ENCODE measurements around the gene DDO.
"Not testable (repeated sequence)": the region's sequence is repeated elsewhere in the genome, so short reads cannot be mapped to it uniquely, and the experiment has no call there.

Gene DDO

DNA sequence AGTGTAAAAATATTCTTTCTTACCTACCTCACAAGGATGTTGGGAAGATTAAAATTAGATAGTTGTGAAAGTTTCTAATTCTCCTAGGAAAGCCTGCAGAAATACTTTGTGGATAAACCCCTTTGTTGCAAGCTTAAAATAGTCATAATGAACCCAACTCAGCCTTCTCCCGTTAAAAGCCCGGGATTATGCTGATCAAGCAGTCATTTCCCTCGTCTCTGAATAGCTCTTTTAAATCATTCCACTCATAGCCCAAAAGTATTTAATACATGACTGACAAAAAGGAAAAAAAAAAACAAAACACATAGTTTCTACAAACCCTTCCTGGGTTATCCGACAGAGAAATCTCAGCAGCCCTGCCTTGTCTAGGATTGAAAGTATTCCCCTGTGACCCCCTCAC, 46.3 kb downstream of the DDO start:
- DNase-seq (ENCODE audit: low read depth in 1 of 2, low spot score in 1 of 2), result no peak

DNA sequence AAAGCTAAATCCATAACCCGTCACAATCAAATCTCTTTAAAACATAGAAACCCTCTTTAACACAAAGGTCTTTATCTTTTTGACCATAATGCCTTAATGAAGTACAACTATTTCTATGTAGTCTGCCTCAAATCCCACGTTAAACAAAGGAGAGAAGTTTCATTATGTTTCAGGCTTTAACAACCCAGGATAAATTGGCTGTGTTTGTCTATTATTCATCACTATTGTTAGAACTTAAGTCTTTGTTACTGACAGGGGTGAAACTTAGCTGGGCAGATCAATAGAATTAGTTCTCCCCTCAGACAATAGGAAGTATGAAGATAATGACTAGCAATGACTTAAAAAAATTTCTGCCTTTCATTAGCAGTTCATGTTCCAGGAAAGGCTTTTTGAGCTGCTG, 47.1 kb downstream of the DDO start:
- no peak for DNase-seq (ENCODE audit: low read depth in 1 of 2, low spot score in 1 of 2)

DNA sequence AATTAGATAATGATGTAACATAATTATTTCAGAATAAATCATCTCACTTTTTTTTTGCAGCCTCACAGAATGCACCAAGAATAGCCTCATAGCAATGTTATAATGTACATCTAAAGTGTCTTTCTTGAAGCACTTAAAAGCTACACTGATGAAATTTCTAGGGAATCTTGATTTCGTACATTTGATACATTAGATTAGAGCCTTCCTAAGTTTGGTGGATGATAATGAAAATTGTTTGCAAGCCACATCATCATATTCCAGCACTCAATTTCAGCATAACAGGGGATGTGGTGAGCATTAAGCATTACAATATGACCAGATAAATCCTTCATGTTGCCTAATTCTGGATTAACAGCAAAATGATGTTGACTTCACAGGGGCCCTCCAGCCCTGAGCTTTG, 47.5 kb downstream of the DDO start:
- no peak for DNase-seq (ENCODE audit: low read depth in 1 of 2, low spot score in 1 of 2)

DNA sequence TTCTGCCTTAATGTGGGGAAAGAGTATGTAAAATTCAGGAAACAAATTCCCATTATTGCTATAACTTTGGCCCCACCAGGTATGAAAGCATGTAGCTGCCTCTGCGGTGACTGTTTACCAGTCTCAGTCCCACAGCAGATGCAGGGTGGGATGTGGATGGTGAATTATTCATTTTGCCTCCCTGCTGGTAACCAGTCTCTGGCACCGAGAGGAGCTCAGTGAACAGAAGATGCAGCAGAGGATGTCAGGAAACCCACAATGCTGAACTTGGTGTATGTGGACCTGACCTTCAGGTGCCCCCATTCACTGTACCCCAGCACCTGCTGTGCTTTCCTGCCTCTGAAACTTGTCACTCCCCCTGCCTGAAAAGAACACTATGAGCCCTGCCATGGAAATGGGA, 48.4 kb downstream of the DDO start:
- DNase-seq (ENCODE audit: low read depth in 1 of 2, low spot score in 1 of 2), result no peak

DNA sequence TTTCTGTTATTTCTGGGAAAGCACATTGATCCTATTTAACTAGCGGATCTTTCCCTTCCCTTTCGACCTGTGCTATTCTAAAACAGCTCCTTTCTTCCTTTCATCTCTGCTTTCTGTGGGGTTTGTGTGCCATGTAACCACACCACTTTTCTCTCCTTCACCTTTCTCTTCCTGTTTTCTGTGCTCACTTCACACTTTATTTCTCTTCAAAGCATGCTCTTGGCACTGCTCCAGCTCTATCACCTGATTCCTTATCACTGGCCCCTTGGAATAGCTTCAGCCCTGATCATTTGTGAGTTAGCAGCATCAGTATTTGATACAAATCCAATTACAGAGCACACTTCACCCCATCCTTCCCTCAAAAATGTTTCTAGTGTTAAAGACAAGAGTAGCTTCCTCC, 49.1 kb downstream of the DDO start:
- no peak for DNase-seq (ENCODE audit: low read depth in 1 of 2, low spot score in 1 of 2)

DNA sequence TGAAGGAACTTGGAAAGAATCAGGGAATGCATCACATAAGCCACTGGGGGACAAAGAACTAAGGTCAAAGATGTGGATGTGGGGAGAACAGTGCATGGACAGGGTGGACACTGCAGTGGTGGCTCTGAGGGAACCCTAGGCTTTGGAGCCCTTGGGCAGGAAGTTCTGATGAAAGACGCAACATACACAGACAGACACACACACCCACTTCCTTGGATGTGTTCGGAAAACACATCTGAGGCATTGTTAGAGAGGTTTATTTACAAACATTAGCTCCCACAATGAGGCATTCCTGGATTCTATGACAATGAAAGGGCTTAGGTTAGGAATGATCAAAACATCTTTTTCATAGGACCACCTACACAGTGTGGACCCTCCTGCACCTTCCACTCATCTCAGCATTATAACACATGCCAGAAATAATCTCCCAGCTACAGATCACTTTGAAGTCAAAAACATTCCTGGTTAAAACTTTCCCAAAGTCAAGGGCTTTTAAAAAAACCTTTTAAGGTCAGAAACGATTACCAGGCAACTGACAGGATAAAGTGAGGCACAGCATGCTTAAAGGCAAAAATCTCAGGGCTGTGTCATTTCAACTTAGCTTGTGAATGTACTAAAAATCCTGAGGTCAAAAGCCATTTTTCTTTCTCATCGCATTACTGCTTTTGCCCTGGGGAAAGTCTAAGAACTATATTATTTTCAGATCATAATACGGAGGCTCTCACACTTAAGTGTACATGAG, 50.8 kb downstream of the DDO start:
- no peak for DNase-seq (ENCODE audit: low read depth in 1 of 2, low spot score in 1 of 2)

DNA sequence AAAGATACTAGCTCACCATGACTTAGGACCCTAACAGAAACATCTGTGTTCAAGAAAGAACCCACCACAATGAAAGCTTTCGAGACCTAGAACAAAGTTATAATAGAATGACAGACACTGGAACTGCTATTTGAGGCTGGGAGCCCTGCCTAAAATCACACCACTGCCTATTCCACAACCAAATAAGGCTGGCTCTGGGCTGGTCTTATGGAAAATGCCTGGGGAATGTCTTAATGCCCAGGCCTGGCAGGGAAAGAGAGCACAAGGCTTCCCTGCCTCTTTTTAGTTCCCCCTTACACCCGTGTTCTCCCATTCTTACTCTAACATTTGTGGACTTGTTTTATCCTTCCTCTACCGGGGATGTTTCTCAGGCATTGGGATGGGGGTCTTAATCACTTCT, 51.6 kb downstream of the DDO start:
- DNase-seq (ENCODE audit: low read depth in 1 of 2, low spot score in 1 of 2), result no peak

DNA sequence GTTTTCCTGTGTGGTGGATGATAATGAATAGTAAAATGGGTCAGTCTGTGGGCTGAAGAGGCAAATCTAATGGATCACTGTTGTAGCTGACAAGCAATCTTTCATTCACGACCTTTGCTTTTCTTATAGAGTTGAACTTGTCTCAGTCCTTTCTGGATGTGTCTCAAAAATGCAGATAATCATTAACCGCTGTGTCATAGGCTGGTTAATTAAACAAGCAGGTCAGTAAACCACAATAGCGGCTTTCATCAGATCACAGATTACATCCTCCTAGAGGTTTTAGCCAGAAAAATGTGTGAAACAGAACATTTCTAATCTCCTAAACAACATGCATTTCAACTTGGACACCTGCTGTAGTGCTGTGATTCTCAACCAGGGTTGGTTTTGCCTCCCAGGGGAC, 54.7 kb downstream of the DDO start:
- DNase-seq (ENCODE audit: low read depth in 1 of 2, low spot score in 1 of 2), result no peak

DNA sequence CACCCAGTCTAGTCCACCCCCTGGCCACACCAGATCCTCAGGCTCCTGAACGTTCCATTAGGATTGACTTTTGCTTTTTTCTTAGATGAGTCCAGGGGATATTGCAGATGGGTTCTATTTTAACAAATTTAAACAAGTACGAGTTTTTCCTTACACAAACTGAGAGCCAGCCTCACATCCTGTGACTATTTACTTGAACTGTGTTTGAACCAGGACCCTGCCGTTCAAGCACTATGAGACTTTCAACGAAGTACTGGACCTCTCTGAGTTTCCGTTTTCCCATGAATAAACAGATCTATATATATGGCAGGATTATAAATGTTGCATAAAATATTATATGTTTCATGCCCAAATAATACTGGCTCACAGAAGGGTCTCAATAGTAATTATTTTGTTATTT, 55.8 kb downstream of the DDO start:
- no peak for DNase-seq (ENCODE audit: low read depth in 1 of 2, low spot score in 1 of 2)

DNA sequence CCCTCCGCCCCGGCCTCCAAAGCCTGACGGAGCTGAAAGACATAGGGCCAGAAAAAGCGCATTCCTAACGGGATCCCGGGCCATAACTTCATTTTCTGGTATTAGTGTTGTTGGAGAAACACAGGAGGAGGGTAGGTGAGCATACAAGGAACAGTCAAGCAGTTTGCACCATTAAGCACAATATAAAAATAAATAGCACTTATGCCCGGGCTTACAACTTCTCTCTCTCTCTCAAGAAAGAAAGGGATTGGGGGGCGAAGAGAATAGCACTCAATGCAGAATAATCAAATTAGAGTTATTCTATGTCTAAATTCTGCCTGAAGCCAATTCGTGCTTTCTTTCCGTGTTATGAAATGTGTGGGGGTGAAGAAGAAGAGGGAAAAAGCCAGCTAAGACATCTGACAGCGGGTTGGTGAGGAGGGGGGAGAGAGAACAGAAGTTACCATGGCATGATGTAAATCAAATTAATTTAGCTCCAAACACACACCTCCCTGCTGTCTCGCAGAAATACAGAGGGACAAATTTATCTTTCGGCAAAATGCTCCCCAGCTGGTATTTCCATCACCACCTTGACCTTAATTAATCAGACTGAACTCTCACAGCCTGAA, 56.7 kb downstream of the DDO start:
- no peak for DNase-seq (ENCODE audit: low read depth in 1 of 2, low spot score in 1 of 2)

DNA sequence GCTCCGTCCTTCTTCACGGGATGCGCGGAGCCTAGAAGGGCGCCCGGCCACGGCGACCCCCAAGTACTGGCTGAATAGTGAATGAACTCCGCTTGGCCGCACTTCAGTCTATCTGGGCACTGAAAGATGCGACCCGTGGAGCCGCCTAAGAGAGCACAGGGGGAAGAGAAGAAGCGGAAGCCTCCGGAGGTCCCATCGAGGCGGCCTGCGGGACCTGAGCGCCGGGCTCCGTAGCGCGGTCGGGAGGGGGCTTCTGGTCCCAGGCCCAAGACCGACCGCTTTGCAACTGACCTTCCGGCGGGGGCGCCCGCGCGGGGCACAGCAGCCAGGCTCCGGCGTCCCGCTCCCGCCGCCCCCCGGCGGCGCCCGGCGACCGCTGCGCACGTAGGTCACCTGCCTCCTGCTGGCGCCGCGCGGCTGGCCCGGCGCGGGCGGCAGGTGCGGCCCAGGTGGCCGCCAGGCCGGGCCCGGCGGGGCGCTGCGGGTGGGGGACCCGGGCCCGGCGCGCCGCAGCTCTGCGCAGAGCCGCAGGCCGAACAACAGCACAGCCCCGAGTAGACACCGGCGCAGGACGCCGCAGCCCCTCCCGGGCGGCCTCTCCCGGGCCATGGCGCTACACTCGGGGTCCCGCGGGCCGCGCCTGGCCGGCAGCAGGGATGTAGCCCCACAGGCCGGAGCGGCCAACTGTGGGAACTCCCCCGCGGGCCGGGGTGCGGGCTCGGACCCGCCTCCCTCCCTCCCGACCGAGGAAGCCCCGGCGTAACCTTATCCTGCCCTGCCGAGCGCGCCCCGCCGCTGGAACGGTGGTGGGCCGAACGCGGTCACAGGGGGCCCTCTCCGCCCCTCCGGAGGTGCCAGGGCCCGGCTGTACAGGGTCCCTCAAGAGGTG, 57.5 kb downstream of the DDO start, which contains the start of gene METTL24:
Gene METTL24 (minus strand): TSS at position 686 of the 889 bp plus-strand sequence. CDS start 77 bp downstream, at position 609.
- no peak for DNase-seq (ENCODE audit: low read depth in 1 of 2, low spot score in 1 of 2)

DNA sequence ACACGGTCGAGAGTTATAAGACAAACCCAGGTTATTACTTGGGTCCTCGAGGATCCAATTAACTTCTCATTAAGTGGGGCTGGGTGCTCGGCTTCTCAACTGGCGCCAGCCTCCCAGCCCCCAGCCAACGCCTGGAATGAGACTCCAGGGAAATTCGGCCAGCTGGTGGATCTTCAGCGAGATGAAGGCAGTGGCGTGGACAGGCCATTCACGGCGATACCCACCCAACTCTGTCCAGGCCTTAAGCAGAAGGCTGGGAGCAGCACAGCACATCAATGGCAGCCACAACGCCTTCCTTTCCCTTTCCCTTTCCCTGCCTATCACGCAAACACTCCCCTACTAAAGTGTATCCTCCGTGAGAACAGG, 58.1 kb downstream of the DDO start:
- DNase-seq (ENCODE audit: low read depth in 1 of 2, low spot score in 1 of 2), result no peak

DNA sequence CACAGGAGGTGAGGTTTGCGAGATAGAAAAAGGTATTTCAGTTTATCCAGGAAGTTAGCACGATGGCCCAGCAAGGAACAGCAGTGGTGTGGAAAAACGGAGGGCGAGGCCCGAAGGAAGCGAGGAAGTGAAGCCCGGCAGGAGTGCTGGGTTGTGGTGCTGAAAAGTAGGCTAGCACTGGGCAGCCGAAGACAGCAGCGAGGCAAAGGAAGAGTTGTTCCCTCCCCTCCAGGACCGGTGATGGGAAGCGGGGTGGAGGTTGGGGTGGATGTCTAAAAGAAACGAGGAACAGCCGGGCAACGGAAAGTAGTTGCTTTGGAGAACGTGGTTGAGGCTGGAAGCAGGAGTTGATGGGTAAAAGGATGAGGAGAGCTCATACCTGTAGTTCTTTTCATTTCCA, 58.6 kb downstream of the DDO start:
- no peak for DNase-seq (ENCODE audit: low read depth in 1 of 2, low spot score in 1 of 2)

DNA sequence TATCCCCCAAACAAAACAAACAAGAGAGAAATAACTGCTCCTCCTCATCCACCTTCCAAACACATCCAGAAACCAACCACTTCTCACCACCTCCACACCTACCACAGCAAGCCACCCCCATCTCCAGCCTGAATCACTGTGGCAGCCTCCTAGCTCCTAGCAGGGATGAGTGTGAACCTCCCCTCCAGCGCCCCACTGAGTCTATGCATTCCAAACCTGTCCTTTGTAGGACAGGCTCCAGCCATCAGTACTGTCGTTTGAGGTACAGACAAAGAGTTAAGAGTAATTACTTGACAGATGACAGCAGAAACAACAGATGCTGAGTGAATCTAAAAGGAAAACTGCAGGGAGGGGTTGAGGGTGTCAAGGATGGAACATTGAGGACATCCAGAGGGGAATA, 59.6 kb downstream of the DDO start:
- DNase-seq (ENCODE audit: low read depth in 1 of 2, low spot score in 1 of 2), result no peak

DNA sequence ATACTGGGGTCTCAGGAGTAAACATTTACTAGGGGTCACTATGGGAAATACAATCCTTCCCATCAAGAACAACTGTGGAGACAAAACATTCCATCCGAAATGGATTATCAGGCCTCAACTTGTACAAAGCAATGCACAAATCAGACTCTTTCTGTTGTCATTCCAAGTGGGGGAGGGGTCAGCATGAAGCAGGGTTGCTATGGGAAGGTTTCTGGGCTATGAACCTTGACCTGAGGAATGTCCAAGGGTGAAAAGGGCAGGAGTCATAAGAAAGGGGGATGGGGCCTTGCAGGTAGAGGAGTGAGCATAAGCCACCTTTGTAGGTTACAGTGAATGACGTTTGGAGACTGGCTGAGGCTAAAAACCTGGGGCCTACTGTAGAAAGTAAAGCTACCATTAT, 60.4 kb downstream of the DDO start:
- DNase-seq (ENCODE audit: low read depth in 1 of 2, low spot score in 1 of 2), result no peak

DNA sequence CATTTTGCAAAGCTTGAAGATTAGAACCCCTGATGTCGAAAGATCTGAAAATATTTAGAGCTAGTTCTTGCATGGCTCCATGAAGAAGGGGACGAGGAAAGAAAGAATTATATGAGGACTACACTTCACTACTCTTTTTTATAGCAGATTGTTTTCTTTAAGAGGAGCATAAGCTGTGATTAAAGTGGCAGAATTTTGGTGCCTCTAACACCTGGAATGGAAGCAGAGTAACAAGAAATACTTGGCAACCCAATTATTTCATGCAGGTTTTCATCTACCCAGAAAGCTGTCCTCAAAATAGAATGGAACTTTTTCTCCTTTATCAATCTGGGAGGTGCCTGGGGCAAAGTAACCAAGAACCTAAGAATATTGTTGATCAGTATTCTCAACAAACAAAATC, 61.2 kb downstream of the DDO start:
- DNase-seq (ENCODE audit: low read depth in 1 of 2, low spot score in 1 of 2), result no peak

DNA sequence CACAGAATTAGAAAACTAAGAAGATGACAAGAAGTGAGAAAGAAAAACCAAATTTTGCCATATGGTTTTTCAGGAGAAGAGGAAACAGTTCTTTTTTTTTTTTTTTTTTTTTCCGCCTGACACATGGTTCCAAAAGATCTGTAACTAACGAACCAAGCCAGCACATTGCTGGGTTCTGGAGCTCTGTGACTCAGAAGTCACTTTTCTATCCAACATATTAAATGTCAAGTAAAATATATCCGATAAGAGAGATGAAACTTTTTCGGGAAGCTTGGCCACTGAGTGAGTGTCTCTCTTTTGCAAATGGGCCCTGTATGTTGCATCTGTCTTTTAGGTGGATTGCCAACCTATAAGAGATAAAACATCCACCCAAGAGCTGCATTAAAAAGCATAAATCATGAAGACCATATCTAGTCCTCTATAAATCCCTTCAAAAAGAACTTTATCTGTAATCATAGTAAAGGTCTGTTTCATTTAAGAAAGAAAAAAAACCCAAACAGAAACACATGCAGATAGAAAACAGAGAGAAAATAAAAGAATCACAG, 61.8 kb downstream of the DDO start:
- no peak for DNase-seq (ENCODE audit: low read depth in 1 of 2, low spot score in 1 of 2)

DNA sequence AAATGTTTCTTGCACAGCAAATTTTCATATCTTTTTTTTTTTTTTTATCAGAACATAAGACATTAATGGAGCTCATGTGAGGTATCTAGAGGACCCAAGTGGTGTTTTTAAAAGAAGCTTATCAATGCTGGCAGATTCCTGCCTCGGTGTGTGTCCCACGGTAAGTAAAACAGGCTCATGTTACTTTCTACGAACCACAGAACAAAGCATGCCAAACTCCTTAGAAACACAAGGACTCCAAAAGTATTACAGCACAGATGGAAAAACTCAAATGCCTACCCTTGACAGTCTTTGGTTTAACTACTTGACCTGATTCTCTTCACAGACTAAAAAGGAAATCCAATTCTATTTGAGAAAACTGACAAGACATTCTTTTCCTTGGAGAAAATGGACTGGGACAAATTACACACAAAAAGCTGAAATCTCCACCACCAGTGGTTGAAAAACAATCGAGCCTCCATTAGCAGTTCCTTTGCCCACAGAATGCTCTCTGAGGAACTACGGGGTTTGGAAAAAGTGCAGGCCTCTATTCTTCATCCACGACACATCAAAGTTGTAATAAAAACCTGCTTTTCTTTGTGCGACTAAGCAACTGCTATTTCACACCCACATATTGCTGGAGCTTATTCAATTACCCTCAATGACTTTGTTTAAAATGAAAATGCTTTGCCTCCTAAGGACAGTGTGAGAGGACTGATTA, 62.7 kb downstream of the DDO start:
- DNase-seq (ENCODE audit: low read depth in 1 of 2, low spot score in 1 of 2), result no peak

DNA sequence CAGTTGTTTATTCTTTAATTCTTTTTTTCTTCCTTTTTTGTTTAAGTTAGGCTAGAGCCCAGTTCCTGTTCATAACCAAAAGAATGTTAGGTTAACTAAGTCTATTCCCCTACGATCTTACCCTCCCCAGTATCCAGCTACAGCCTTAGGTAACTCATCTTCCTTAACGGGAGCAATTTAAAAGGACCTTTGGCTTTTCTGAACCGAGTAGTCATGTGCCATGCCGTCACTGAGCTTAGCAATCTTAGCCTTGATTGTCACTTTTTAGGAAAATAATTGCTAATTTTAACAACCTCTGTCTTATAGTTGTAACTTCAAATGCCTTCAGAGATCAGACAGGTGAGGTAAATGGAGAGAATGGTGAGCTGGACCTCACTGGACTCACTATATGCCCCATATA, 63.4 kb downstream of the DDO start:
- no peak for DNase-seq (ENCODE audit: low read depth in 1 of 2, low spot score in 1 of 2)

DNA sequence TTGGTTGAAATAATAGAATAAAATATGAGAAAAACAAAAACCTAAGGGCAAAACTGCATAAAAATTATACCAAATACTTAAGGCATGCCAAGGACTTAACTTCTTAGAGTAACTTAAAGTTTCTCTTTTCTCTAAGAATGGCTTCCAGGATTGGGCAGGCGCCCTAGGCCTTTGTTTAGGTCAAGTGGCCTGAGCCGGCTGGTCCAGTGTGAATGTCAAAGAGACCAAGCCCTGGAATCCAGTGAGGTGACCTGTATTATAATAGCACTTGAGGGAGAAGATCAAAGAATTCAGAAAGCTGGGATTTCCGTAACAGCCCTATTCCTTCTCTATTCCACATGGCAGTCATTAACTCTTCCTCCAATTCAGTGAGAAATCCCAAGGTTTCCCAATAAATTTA, 63.8 kb downstream of the DDO start:
- no peak for DNase-seq (ENCODE audit: low read depth in 1 of 2, low spot score in 1 of 2)

DNA sequence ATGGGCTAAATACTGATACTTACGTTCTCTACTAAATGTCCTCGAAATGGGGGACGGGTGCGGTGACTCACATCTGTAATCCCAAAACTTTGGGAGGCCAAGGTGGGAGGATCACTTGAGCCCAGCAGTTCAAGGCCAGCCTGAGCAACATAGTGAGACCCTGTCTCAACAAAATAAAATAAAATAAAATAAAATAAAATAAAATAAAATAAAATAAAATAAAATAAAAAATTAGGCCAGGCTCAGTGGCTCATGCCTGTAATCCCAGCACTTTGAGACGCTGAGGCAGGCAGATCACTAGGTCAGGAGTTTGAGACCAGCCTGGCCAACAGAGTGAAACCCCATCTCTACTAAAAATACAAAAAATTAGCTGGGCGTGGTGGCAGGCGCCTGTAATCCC, 64.8 kb downstream of the DDO start:
- DNase-seq (ENCODE audit: low read depth in 1 of 2, low spot score in 1 of 2), result not testable (repeated sequence)
